ENCODE measurements around the gene SLC40A1.

SLC40A1 gene

GRCh38 chr2:189599245-189599644, 18.7 kb upstream of the SLC40A1 start:
- no peak for DNase-seq (ENCODE audit: low spot score)

- DNase-seq (ENCODE audit: low spot score) = no peak
These were observed 14.8 kb upstream of the SLC40A1 start for GRCh38 chr2:189595417-189595816.

GRCh38 chr2:189594305-189594704, 13.7 kb upstream of the SLC40A1 start:
- DNase-seq (ENCODE audit: low spot score) = no peak

- no peak for DNase-seq (ENCODE audit: low spot score)
These were observed 12.5 kb upstream of the SLC40A1 start for GRCh38 chr2:189593115-189593514.

GRCh38 chr2:189592353-189592984, 11.9 kb upstream of the SLC40A1 start:
- DNase-seq (ENCODE audit: low spot score) = no peak

- no peak for DNase-seq (ENCODE audit: low spot score)
These were observed 7.2 kb upstream of the SLC40A1 start for GRCh38 chr2:189587780-189588179.

GRCh38 chr2:189585226-189585756, 4.7 kb upstream of the SLC40A1 start:
- DNase-seq (ENCODE audit: low spot score) = no peak

GRCh38 chr2:189584686-189585085, 4.1 kb upstream of the SLC40A1 start:
- no peak for DNase-seq (ENCODE audit: low spot score)

GRCh38 chr2:189583227-189584198, 2.9 kb upstream of the SLC40A1 start:
- DNase-seq (ENCODE audit: low spot score) = peak; percentile 51

GRCh38 chr2:189582809-189583192, 2.2 kb upstream of the SLC40A1 start:
- peak; percentile 71 for DNase-seq (ENCODE audit: low spot score)

- DNase-seq (ENCODE audit: low spot score) = no peak
These were observed 1.7 kb upstream of the SLC40A1 start for GRCh38 chr2:189582140-189582808.

GRCh38 chr2:189581354-189582139, 961 bp upstream of the SLC40A1 start:
- peak; percentile 94 for DNase-seq (ENCODE audit: low spot score)

- DNase-seq (ENCODE audit: low spot score) = no peak
These were observed 340 bp downstream of the SLC40A1 start for GRCh38 chr2:189580241-189580651.

GRCh38 chr2:189579585-189580186, 900 bp downstream of the SLC40A1 start:
- DNase-seq (ENCODE audit: low spot score) = peak; percentile 81

- DNase-seq (ENCODE audit: low spot score) = peak; percentile 87
These were observed 2.2 kb downstream of the SLC40A1 start for GRCh38 chr2:189578272-189578950.

- peak; percentile 53 for DNase-seq (ENCODE audit: low spot score)
These were observed 3.5 kb downstream of the SLC40A1 start for GRCh38 chr2:189577121-189577520.

GRCh38 chr2:189576396-189576795, 4.2 kb downstream of the SLC40A1 start:
- peak; percentile 65 for DNase-seq (ENCODE audit: low spot score)

GRCh38 chr2:189574793-189575475, 5.7 kb downstream of the SLC40A1 start:
- DNase-seq (ENCODE audit: low spot score) = peak; percentile 31

GRCh38 chr2:189570570-189571031, 10.0 kb downstream of the SLC40A1 start:
- DNase-seq (ENCODE audit: low spot score) = peak; percentile 51
